Trophoblast cell (in vitro differentiated cells and primary cell): ENCODE data around the gene KBTBD13.

ENCODE experiments used
- DNase-seq, 2 donors: peaks; one replicate each; pipeline ENCODE4 v3.0.0-alpha.2; 2016
- H2AFZ ChIP-seq: 2 replicates; pipeline ENCODE4 v1.6.1; 2013; ENCODE audit warnings: low read length, moderate library complexity, mild to moderate bottlenecking; ENCODE audit not compliant: insufficient read depth, poor library complexity
- H2AK5ac ChIP-seq: 2 replicates; pipeline ENCODE4 v1.6.1; 2013; ENCODE audit warnings: mild to moderate bottlenecking, low read length
- H2BK120ac ChIP-seq: 2 replicates; pipeline ENCODE4 v1.6.1; 2013; ENCODE audit warnings: low read length, mild to moderate bottlenecking, moderate library complexity; ENCODE audit not compliant: insufficient read depth, poor library complexity
- H2BK12ac ChIP-seq: 2 replicates; pipeline ENCODE4 v1.6.1; 2013; ENCODE audit warnings: mild to moderate bottlenecking, low read length, moderate library complexity
- H2BK5ac ChIP-seq: 2 replicates; pipeline ENCODE4 v1.6.1; 2013; ENCODE audit warnings: low read length, low read depth, moderate library complexity, mild to moderate bottlenecking; ENCODE audit not compliant: poor library complexity
- H3K14ac ChIP-seq: 2 replicates; pipeline ENCODE4 v1.6.1; 2013; ENCODE audit warnings: mild to moderate bottlenecking, low read length
- H3K18ac ChIP-seq: 2 replicates; pipeline ENCODE4 v1.6.1; 2013; ENCODE audit warnings: mild to moderate bottlenecking, low read length
- H3K23ac ChIP-seq: 2 replicates; pipeline ENCODE4 v1.6.1; 2013; ENCODE audit warnings: low read length
- H3K27ac ChIP-seq: 2 replicates; pipeline ENCODE4 v1.5.1; 2013; ENCODE audit warnings: low read depth, mild to moderate bottlenecking, inconsistent platforms, low read length, moderate library complexity
- H3K27me3 ChIP-seq: 2 replicates; pipeline ENCODE4 v1.6.1; 2013; ENCODE audit warnings: inconsistent platforms, mild to moderate bottlenecking, low read length, moderate library complexity; ENCODE audit not compliant: insufficient read depth
- H3K36me3 ChIP-seq, 2 experiments: 1 replicate in 1 of 2; 2 replicates in 1 of 2; pipeline ENCODE4 v1.6.1; 2013; ENCODE audit warnings: low read length in 2 of 2, mild to moderate bottlenecking in 2 of 2, moderate library complexity in 1 of 2; ENCODE audit not compliant: insufficient read depth in 2 of 2, control insufficient read depth in 1 of 2
- H3K4ac ChIP-seq: 2 replicates; pipeline ENCODE4 v1.6.1; 2013; ENCODE audit warnings: low read depth, mild to moderate bottlenecking, low read length, moderate library complexity
- H3K4me1 ChIP-seq, 2 experiments: 1 replicate in 1 of 2; 2 replicates in 1 of 2; pipeline ENCODE4 v1.6.1; 2013; ENCODE audit warnings: low read length in 2 of 2, mild to moderate bottlenecking in 2 of 2, moderate library complexity in 1 of 2; ENCODE audit not compliant: insufficient read depth in 2 of 2, control insufficient read depth in 1 of 2
- H3K4me2 ChIP-seq: 2 replicates; pipeline ENCODE4 v1.6.1; 2013; ENCODE audit warnings: inconsistent platforms, mild to moderate bottlenecking, low read length, moderate library complexity
- H3K4me3 ChIP-seq: 2 replicates; pipeline ENCODE4 v1.5.1; 2013; ENCODE audit warnings: mild to moderate bottlenecking, low read depth, low read length, inconsistent platforms
- H3K79me1 ChIP-seq: one replicate; pipeline ENCODE4 v1.6.1; 2013; ENCODE audit warnings: low read length
- H3K79me2 ChIP-seq: 2 replicates; pipeline ENCODE4 v1.6.1; 2013; ENCODE audit warnings: low read length, mild to moderate bottlenecking; ENCODE audit not compliant: control insufficient read depth, insufficient read depth, poor library complexity
- H3K9ac ChIP-seq: 2 replicates; pipeline ENCODE4 v1.6.1; 2013; ENCODE audit warnings: mild to moderate bottlenecking, low read length
- H3K9me3 ChIP-seq: 2 replicates; pipeline ENCODE4 v1.6.1; 2013; ENCODE audit warnings: low read depth, mild to moderate bottlenecking, control low read depth, inconsistent platforms, low read length; ENCODE audit not compliant: insufficient read depth
- H4K12ac ChIP-seq: 2 replicates; pipeline ENCODE4 v1.6.1; 2013; ENCODE audit warnings: low read depth, mild to moderate bottlenecking, low read length, moderate library complexity
- H4K8ac ChIP-seq: 2 replicates; pipeline ENCODE4 v1.6.1; 2013; ENCODE audit warnings: low read depth, mild to moderate bottlenecking, low read length, moderate library complexity
- H4K91ac ChIP-seq: one replicate; pipeline ENCODE4 v1.6.1; 2013; ENCODE audit warnings: low read depth, mild to moderate bottlenecking, low read length, moderate library complexity
- WGBS: extraction: QIAGEN DNeasy Blood & Tissue Kit; methylation state at CpG from one replicate; pipeline ENCODE4 v1.1.7; 2013; ENCODE audit warnings: missing lambda C conversion rate; ENCODE audit not compliant: insufficient read length, insufficient coverage; ENCODE audit errors: extremely low coverage; 5-methylcytosine and 5-hydroxymethylcytosine counted together

KBTBD13 gene

GRCh38 chr15:65095011-65095746 lies 18.6 kb downstream of the KBTBD13 start:
- Histone ChIP-seq H3K4me1 (no peaks in the 10 kb centered on the region), H2AFZ (no peak overlapping the region), H3K23ac (no peak overlapping the region), H3K18ac (no peak overlapping the region), H3K27ac (no peak overlapping the region), H4K8ac (no peak overlapping the region), H4K91ac (no peak overlapping the region), H3K4me2 (no peak overlapping the region), H2AK5ac (no peak overlapping the region), H4K12ac (no peak overlapping the region), H3K14ac (no peak overlapping the region), H3K9me3 (no peaks in the 10 kb centered on the region), H3K79me1 (no peaks in the 10 kb centered on the region), H3K36me3 (peaks cover 10 to 14% of the 10 kb centered on the region in 2 experiments), H2BK120ac (no peak overlapping the region), H3K79me2 (no peaks in the 10 kb centered on the region), H3K4me3 (no peak overlapping the region), H2BK12ac (no peak overlapping the region), H3K27me3 (no peaks in the 10 kb centered on the region), H2BK5ac (no peak overlapping the region), H3K9ac (no peak overlapping the region), H3K4ac (no peak overlapping the region)
- no CpG with 5 or more reads among the region's 5 CpGs for WGBS
- no peak for DNase-seq

GRCh38 chr15:65095747-65096104 lies 19.2 kb downstream of the KBTBD13 start:
- Histone ChIP-seq H3K4ac (no peak overlapping the region), H3K27me3 (no peaks in the 10 kb centered on the region), H3K23ac (no peak overlapping the region), H3K36me3 (peaks cover 12 to 14% of the 10 kb centered on the region in 2 experiments), H3K4me3 (no peak overlapping the region), H3K4me1 (no peaks in the 10 kb centered on the region), H3K9me3 (no peaks in the 10 kb centered on the region), H3K27ac (no peak overlapping the region), H2AFZ (no peak overlapping the region), H3K4me2 (no peak overlapping the region), H4K91ac (no peak overlapping the region), H3K9ac (no peak overlapping the region), H2BK12ac (no peak overlapping the region), H2BK5ac (no peak overlapping the region), H3K18ac (no peak overlapping the region), H3K79me2 (no peaks in the 10 kb centered on the region), H3K14ac (no peak overlapping the region), H3K79me1 (no peaks in the 10 kb centered on the region), H2AK5ac (no peak overlapping the region), H4K12ac (no peak overlapping the region), H2BK120ac (no peak overlapping the region), H4K8ac (no peak overlapping the region)
- DNase-seq, result no peak
- WGBS, result no CpG with 5 or more reads among the region's 6 CpGs

GRCh38 chr15:65096481-65097385 lies 20.2 kb downstream of the KBTBD13 start:
- Histone ChIP-seq H3K4me1 (peaks cover under 1 to 1% of the 10 kb centered on the region in 2 experiments), H3K36me3 (peaks cover 12 to 14% of the 10 kb centered on the region in 2 experiments), H4K8ac (no peak overlapping the region), H4K12ac (no peak overlapping the region), H3K79me2 (no peaks in the 10 kb centered on the region), H3K27ac (no peak overlapping the region), H3K27me3 (no peaks in the 10 kb centered on the region), H3K4me2 (no peak overlapping the region), H3K9me3 (no peaks in the 10 kb centered on the region), H4K91ac (no peak overlapping the region), H3K4ac (no peak overlapping the region), H3K23ac (no peak overlapping the region), H2BK120ac (no peak overlapping the region), H3K4me3 (no peak overlapping the region), H2BK5ac (no peak overlapping the region), H3K9ac (no peak overlapping the region), H3K18ac (no peak overlapping the region), H2AK5ac (no peak overlapping the region), H2AFZ (no peak overlapping the region), H3K14ac (no peak overlapping the region), H2BK12ac (no peak overlapping the region), H3K79me1 (no peaks in the 10 kb centered on the region)
- no peak for DNase-seq
- no CpG with 5 or more reads among the region's 6 CpGs for WGBS

GRCh38 chr15:65097651-65098263 lies 21.2 kb downstream of the KBTBD13 start:
- WGBS, result no CpG with 5 or more reads among the region's 7 CpGs
- Histone ChIP-seq H3K14ac (no peak overlapping the region), H3K79me1 (no peaks in the 10 kb centered on the region), H3K4me2 (no peak overlapping the region), H3K23ac (no peak overlapping the region), H3K36me3 (peaks cover 12 to 14% of the 10 kb centered on the region in 2 experiments), H2AK5ac (no peak overlapping the region), H4K91ac (no peak overlapping the region), H3K18ac (no peak overlapping the region), H2BK120ac (no peak overlapping the region), H4K12ac (no peak overlapping the region), H2AFZ (no peak overlapping the region), H3K4me3 (no peak overlapping the region), H3K9me3 (no peaks in the 10 kb centered on the region), H3K4me1 (peaks cover 3 to 5% of the 10 kb centered on the region in 2 experiments), H3K27me3 (peaks cover 4% of the 10 kb centered on the region), H3K4ac (no peak overlapping the region), H3K79me2 (no peaks in the 10 kb centered on the region), H2BK12ac (no peak overlapping the region), H4K8ac (no peak overlapping the region), H2BK5ac (no peak overlapping the region), H3K27ac (no peak overlapping the region), H3K9ac (no peak overlapping the region)
- no peak for DNase-seq
